GM18951 (cell line): Measurements from ENCODE around the gene COL3A1.

Experiments used
- POLR2A ChIP-seq: IDR thresholded peaks from 4 replicates; pipeline ENCODE4 v1.6.1; 2011; ENCODE audit warnings: mild to moderate bottlenecking; ENCODE audit not compliant: insufficient read length, insufficient read depth; ENCODE audit errors: extremely low read depth
- in situ Hi-C: fragments of 300-500 bp; cut with MboI; formaldehyde crosslinking; loops from one replicate; pipeline ENCODE4 v1.12.0; 2022; ENCODE audit warnings: low sequenced_read_pairs, mixed read lengths, inconsistent platforms; ENCODE audit not compliant: unreplicated experiment

Gene COL3A1

DNA sequence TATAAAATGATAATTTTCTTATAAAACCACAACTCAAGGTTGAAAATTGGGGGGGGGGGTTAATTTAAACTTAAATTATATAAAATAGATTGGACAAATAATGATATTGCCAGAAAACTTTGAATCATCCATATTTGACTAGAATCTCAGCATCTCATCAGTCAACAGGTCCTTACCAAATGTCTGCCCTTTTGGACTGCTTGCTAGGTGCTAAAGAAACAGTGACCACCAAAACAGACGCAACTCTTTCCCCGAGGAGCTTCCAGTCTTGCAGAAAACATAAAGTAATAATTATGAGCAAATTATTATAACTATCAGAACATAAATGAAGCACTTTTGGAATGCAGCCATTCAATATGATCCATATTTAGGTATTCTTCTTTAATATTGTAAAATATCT is 8.6 kb upstream of the COL3A1 start:
- TF ChIP-seq POLR2A, result no peak
- in situ Hi-C loops, result no loop called here

DNA sequence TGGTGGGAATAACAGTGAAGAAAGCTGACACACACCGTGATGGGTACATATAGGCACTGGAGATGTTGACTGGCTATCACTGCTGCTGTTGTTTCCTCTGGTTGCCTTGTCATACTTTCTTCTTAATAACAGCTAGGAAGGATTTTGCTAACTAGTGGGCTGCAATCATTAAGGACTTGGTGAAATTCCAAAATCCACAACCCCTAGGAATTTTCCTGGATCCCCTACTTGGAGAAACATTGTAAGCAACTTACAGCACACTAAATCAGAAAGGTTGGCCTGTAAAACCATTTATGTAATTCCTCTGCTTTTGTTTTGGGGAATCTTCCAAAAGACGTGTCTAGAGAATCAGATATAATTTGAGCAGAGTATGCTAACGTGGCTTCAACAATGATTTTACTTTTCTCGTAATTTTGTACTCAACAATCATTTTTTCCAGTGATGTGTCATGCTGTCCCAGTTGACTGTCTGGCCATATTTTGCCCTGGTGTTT is 8.0 kb upstream of the COL3A1 start:
- no peak for TF ChIP-seq POLR2A
- in situ Hi-C loops, result no loop called here

GRCh38 chr2:188966728-188967440 is 7.3 kb upstream of the COL3A1 start:
- in situ Hi-C loops, result no loop called here

DNA sequence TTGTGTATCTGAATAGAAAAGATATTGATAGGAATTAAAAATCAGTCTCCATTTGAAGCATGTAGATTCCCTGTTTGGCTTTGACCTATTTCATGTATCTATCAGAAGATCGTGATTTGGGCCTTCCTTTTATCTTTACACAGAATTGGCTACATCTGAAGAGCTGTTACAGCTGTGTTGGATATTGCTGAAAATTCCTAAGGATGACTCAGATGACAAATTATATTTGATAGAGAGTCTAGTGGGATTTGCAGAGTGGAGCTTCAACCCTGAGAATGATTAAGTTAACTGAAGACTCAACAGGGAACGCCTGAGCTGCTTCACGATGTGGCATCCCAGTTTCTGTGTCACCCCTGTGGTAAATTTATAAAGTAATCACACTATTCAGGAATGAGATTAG is 4.9 kb upstream of the COL3A1 start:
- in situ Hi-C loops, result no loop called here
- TF ChIP-seq POLR2A, result no peak

More at GRCh38 chr2:188966728-188967440, 7.3 kb upstream of the COL3A1 start:
- no peak for TF ChIP-seq POLR2A

GRCh38 chr2:188969651-188970050 is 4.5 kb upstream of the COL3A1 start:
- in situ Hi-C loops, result no loop called here
- TF ChIP-seq POLR2A, result no peak

GRCh38 chr2:188970211-188970610 is 4.0 kb upstream of the COL3A1 start:
- TF ChIP-seq POLR2A, result no peak
- in situ Hi-C loops, result no loop called here

DNA sequence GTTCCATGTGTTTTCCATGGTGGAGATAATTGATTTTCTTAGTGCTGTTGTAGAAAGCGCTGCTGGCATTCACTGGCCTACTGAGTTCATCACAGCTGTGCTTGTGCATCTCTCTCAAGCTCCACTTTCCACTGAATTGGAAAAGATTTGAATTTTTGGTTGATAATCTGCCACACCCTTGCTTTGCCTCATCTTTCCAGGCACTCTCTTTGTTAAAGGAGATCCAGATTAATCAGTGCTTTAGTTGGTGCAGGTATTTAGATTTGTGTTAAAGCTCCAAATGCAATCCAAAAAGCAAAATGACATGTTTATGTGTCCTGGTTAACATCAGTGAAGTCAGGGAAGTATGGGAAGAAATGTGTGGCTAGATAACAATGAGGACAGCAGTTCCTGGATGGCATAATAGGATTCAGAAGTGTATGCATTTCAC is 2.7 kb upstream of the COL3A1 start:
- in situ Hi-C loops, result no loop called here
- TF ChIP-seq POLR2A, result no peak

DNA sequence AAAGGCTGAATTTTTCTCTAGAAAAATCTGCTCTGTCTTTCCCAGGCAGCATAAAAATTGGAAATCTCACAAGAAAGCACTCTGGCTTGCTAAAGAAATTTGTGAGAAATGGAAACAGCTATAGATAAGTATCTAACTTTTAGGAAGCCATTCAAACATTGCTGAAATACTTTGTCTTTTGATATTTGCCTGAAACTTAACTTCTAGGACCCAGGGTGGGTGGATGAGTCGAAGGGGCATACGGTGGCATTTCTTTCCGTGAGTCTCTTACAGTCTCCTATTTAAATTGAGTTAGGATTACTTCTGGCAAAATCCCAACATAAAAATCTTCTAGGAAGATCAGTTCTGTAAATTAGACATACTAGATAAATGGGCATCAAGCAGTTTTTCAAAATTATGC is 532 bp upstream of the COL3A1 start:
- no peak for TF ChIP-seq POLR2A
- in situ Hi-C loops, result no loop called here

DNA sequence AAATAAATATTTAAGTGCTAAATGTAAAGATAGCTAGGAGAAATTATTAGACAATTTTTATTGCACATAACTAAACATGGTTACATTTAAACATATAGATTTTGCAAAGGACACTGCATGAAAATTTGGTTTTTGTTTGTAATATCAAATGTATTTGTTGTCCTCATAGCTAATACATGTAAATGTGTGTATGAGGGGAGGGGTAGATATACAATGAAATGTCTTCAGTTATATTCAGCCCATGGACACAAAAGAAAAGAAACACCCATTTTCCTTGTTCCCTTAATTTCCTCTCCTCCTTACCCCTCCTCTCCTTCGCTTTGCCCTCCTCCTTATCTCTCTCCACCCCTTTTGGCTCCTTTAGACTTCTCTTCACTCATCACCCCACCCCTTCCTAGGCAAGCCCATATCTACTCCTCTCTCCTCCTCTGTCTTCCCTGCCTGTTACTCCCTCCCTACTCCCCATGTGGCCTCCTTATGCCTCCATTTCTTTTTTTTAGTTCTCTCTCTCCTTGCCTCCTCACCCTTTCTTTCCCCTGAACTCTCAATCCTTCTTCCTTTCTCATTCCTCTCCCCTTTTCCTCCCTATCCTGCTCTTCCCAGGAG is 1.4 kb downstream of the COL3A1 start:
- no peak for TF ChIP-seq POLR2A
- in situ Hi-C loops, result no loop called here

GRCh38 chr2:188976545-188977268 is 2.5 kb downstream of the COL3A1 start:
- in situ Hi-C loops, result no loop called here
- no peak for TF ChIP-seq POLR2A

GRCh38 chr2:188977317-188977716 is 3.1 kb downstream of the COL3A1 start:
- in situ Hi-C loops, result no loop called here
- no peak for TF ChIP-seq POLR2A

GRCh38 chr2:188978291-188979081 is 4.3 kb downstream of the COL3A1 start:
- no peak for TF ChIP-seq POLR2A
- in situ Hi-C loops, result no loop called here
